Astrocyte (in vitro differentiated cells and primary cell): ENCODE measurements around the gene FAM234B. TPM values are rescaled to one million over a fixed set of nuclear protein-coding genes. Genes with fewer than 3 reads are reported as not detected.
"Not testable (repeated sequence)": the region's sequence is repeated elsewhere in the genome, so short reads cannot be mapped to it uniquely, and the experiment has no call there.

Source experiments
- DNase-seq: peaks from one replicate; pipeline ENCODE4 v3.0.0-alpha.2; 2010; ENCODE audit warnings: low read depth
- FAIRE-seq: peaks from 2 replicates; lab custom pipeline; 2011; peaks lifted over from hg19 to GRCh38; lab: Jason Lieb, UNC
- H2AFZ ChIP-seq: 2 replicates; pipeline ENCODE4 v1.6.0; 2012; ENCODE audit warnings: low read depth, low read length, inconsistent platforms
- H3K27ac ChIP-seq: 2 replicates; pipeline ENCODE4 v1.5.1; 2011; ENCODE audit warnings: low read depth, low read length, inconsistent platforms
- H3K27me3 ChIP-seq: 2 replicates; pipeline ENCODE4 v1.6.0; 2011; ENCODE audit warnings: low read length, inconsistent platforms; ENCODE audit not compliant: insufficient read depth
- H3K36me3 ChIP-seq: 2 replicates; pipeline ENCODE4 v1.5.1; 2011; ENCODE audit warnings: low read length, inconsistent platforms; ENCODE audit not compliant: insufficient read depth
- H3K4me1 ChIP-seq: 2 replicates; pipeline ENCODE4 v1.5.1; 2011; ENCODE audit warnings: low read length, inconsistent platforms; ENCODE audit not compliant: insufficient read depth
- H3K4me2 ChIP-seq: 2 replicates; pipeline ENCODE4 v1.6.0; 2012; ENCODE audit warnings: low read length, inconsistent platforms
- H3K4me3 ChIP-seq: 2 replicates; pipeline ENCODE4 v1.5.1; 2011; ENCODE audit warnings: low read depth, mild to moderate bottlenecking, low read length, inconsistent platforms; ENCODE audit not compliant: insufficient read depth
- H3K79me2 ChIP-seq: 2 replicates; pipeline ENCODE4 v1.6.0; 2012; ENCODE audit warnings: mild to moderate bottlenecking, low read length, inconsistent platforms; ENCODE audit not compliant: insufficient read depth
- H3K9ac ChIP-seq: 2 replicates; pipeline ENCODE4 v1.6.0; 2012; ENCODE audit warnings: mild to moderate bottlenecking, low read length, inconsistent platforms
- H3K9me3 ChIP-seq: 2 replicates; pipeline ENCODE4 v1.5.1; 2012; ENCODE audit warnings: low read depth, mild to moderate bottlenecking, low read length, inconsistent platforms; ENCODE audit not compliant: insufficient read depth
- H4K20me1 ChIP-seq: 2 replicates; pipeline ENCODE4 v1.6.0; 2012; ENCODE audit warnings: low read length, inconsistent platforms; ENCODE audit not compliant: insufficient read depth
- H3K27ac Mint-ChIP-seq: one replicate; pipeline ENCODE4 v1.8.0; 2021; ENCODE audit warnings: mild to moderate bottlenecking, mixed read lengths; ENCODE audit not compliant: unreplicated experiment
- H3K27me3 Mint-ChIP-seq: one replicate; pipeline ENCODE4 v1.8.0; 2021; ENCODE audit warnings: low read depth, mixed read lengths; ENCODE audit not compliant: unreplicated experiment
- H3K36me3 Mint-ChIP-seq: one replicate; pipeline ENCODE4 v1.8.0; 2021; ENCODE audit warnings: low read depth, mixed read lengths; ENCODE audit not compliant: unreplicated experiment
- H3K4me1 Mint-ChIP-seq: one replicate; pipeline ENCODE4 v1.8.0; 2021; ENCODE audit warnings: low read depth, mixed read lengths; ENCODE audit not compliant: unreplicated experiment
- H3K4me3 Mint-ChIP-seq: one replicate; pipeline ENCODE4 v1.8.0; 2021; ENCODE audit warnings: mild to moderate bottlenecking, moderate library complexity, mixed read lengths; ENCODE audit not compliant: unreplicated experiment
- H3K9me3 Mint-ChIP-seq: one replicate; pipeline ENCODE4 v1.8.0; 2021; ENCODE audit warnings: mild to moderate bottlenecking, mixed read lengths; ENCODE audit not compliant: unreplicated experiment
- EZH2 ChIP-seq: IDR thresholded peaks from 2 replicates; pipeline ENCODE4 v1.6.1; 2012; ENCODE audit warnings: mild to moderate bottlenecking, low read length, inconsistent platforms; ENCODE audit not compliant: insufficient read depth
- total RNA-seq: library from RNA; stranded (reverse); gene quantifications from 2 replicates; pipeline ENCODE4 v1.2.1, GENCODE V29; 2021
- TF ChIP-seq, protein P1 (sequence below): IDR thresholded peaks from 2 replicates; pipeline ENCODE4 v1.5.1; 2011; ENCODE audit warnings: low read depth, mild to moderate bottlenecking, inconsistent platforms, low read length, moderate library complexity; ENCODE audit not compliant: insufficient read depth

FAM234B gene
- total RNA-seq, 1 donor from 2014 or later = 6.2 TPM

DNA sequence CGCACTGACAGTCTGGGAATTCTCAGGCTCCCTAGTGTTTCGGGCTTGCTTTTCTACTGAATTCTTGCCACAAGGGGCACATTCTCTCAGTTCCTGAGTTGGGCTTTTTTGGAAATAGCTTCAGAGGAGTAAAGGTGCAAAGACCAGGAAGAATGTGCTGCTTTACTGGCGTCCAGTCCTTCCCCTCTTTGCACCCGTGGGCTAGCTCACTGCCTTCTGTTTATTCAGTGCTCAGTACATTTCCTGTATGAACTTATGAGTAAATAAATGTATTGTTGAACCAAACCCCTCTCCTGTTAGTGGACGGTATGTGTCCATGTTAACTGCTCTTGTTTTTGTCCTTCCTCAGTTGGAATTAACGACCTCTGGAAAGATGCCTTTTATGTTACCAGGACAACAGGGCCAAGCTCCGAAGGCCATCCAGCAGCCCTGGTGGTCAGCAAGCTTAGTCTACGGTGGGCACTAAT is 35.3 kb downstream of the FAM234B start:
- H3K9me3 ChIP-seq = no peaks in the 10 kb centered on the region
- no peaks in the 10 kb centered on the region for H3K4me1 ChIP-seq
- no peaks in the 10 kb centered on the region for H3K36me3 ChIP-seq
- no peaks in the 10 kb centered on the region for H3K79me2 ChIP-seq
- H4K20me1 ChIP-seq = no peaks in the 10 kb centered on the region
- H2AFZ ChIP-seq = no peak overlapping the region
- no peak for FAIRE-seq
- no peak for TF ChIP-seq EZH2
- TF ChIP-seq, protein P1, sequence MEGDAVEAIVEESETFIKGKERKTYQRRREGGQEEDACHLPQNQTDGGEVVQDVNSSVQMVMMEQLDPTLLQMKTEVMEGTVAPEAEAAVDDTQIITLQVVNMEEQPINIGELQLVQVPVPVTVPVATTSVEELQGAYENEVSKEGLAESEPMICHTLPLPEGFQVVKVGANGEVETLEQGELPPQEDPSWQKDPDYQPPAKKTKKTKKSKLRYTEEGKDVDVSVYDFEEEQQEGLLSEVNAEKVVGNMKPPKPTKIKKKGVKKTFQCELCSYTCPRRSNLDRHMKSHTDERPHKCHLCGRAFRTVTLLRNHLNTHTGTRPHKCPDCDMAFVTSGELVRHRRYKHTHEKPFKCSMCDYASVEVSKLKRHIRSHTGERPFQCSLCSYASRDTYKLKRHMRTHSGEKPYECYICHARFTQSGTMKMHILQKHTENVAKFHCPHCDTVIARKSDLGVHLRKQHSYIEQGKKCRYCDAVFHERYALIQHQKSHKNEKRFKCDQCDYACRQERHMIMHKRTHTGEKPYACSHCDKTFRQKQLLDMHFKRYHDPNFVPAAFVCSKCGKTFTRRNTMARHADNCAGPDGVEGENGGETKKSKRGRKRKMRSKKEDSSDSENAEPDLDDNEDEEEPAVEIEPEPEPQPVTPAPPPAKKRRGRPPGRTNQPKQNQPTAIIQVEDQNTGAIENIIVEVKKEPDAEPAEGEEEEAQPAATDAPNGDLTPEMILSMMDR = no peak
- H3K9ac ChIP-seq = no peak overlapping the region
- no peak overlapping the region for H3K27ac ChIP-seq
- H3K36me3 Mint-ChIP-seq = peaks cover 16% of the 10 kb centered on the region
- H3K9me3 Mint-ChIP-seq = peaks cover 5% of the 10 kb centered on the region
- no peak overlapping the region for H3K4me3 Mint-ChIP-seq
- H3K27me3 ChIP-seq = no peaks in the 10 kb centered on the region
- no peak overlapping the region for H3K4me2 ChIP-seq
- DNase-seq = no peak
- peaks cover 7% of the 10 kb centered on the region for H3K4me1 Mint-ChIP-seq
- no peak overlapping the region for H3K27ac Mint-ChIP-seq
- H3K27me3 Mint-ChIP-seq = no peaks in the 10 kb centered on the region
- H3K4me3 ChIP-seq = no peak overlapping the region

GRCh38 chr12:13080266-13080665 is 36.1 kb downstream of the FAM234B start:
- peaks cover 3% of the 10 kb centered on the region for H3K4me1 Mint-ChIP-seq
- Histone ChIP-seq H3K4me2 (no peak overlapping the region), H3K27me3 (no peaks in the 10 kb centered on the region), H4K20me1 (no peaks in the 10 kb centered on the region), H3K36me3 (no peaks in the 10 kb centered on the region), H3K9ac (no peak overlapping the region), H3K9me3 (no peaks in the 10 kb centered on the region), H2AFZ (no peak overlapping the region), H3K27ac (no peak overlapping the region), H3K4me3 (no peak overlapping the region), H3K79me2 (no peaks in the 10 kb centered on the region), H3K4me1 (no peaks in the 10 kb centered on the region)
- H3K36me3 Mint-ChIP-seq = peaks cover 16% of the 10 kb centered on the region
- H3K9me3 Mint-ChIP-seq = peaks cover 5% of the 10 kb centered on the region
- no peak overlapping the region for H3K4me3 Mint-ChIP-seq
- H3K27me3 Mint-ChIP-seq = no peaks in the 10 kb centered on the region
- no peak for TF ChIP-seq EZH2
- TF ChIP-seq, protein P1 = no peak
- DNase-seq = no peak
- no peak for FAIRE-seq
- H3K27ac Mint-ChIP-seq = no peak overlapping the region

- no peaks in the 10 kb centered on the region for H3K27me3 ChIP-seq
- H3K9ac ChIP-seq = no peak overlapping the region
- peaks cover 8% of the 10 kb centered on the region for H3K4me1 Mint-ChIP-seq
- no peak overlapping the region for H2AFZ ChIP-seq
- no peak overlapping the region for H3K27ac Mint-ChIP-seq
- H3K36me3 ChIP-seq = no peaks in the 10 kb centered on the region
- H3K9me3 ChIP-seq = no peaks in the 10 kb centered on the region
- no peak for TF ChIP-seq EZH2
- TF ChIP-seq, protein P1 = no peak
- H3K27me3 Mint-ChIP-seq = peaks cover 3% of the 10 kb centered on the region
- H3K4me3 Mint-ChIP-seq = no peak overlapping the region
- no peak for DNase-seq
- H3K27ac ChIP-seq = no peak overlapping the region
- H3K36me3 Mint-ChIP-seq = peaks cover 16% of the 10 kb centered on the region
- no peaks in the 10 kb centered on the region for H3K4me1 ChIP-seq
- no peaks in the 10 kb centered on the region for H4K20me1 ChIP-seq
- FAIRE-seq = no peak
- H3K9me3 Mint-ChIP-seq = peaks cover 5% of the 10 kb centered on the region
- no peak overlapping the region for H3K4me3 ChIP-seq
- H3K4me2 ChIP-seq = no peak overlapping the region
- no peaks in the 10 kb centered on the region for H3K79me2 ChIP-seq
These were observed 38.7 kb downstream of the FAM234B start for GRCh38 chr12:13082861-13083260.

DNA sequence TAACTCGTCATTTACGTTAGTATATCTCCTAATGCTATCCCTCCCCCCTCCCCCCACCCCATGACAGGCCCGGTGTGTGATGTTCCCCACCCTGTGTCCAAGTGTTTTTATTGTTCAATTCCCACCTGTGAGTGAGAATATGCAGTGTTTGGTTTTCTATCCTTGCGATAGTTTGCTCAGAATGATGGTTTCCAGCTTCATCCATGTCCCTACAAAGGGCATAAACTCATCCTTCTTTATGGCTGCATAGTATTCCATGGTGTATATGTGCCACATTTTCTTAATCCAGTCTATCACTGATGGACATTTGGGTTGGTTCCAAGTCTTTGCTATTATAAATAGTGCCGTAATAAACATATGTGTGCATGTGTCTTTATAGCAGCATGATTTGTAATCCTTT is 39.5 kb downstream of the FAM234B start:
- H3K27ac Mint-ChIP-seq, H2AFZ ChIP-seq: not testable (repeated sequence)
- H3K36me3 Mint-ChIP-seq = peaks cover 16% of the 10 kb centered on the region

More for the DNA sequence above, 39.5 kb downstream of the FAM234B start:
- H3K4me1 ChIP-seq, H3K4me3 ChIP-seq, H3K9me3 Mint-ChIP-seq, H3K9ac ChIP-seq, H3K79me2 ChIP-seq, FAIRE-seq, H3K4me2 ChIP-seq, H3K27me3 ChIP-seq, H4K20me1 ChIP-seq, H3K4me3 Mint-ChIP-seq, H3K27me3 Mint-ChIP-seq, DNase-seq, H3K27ac ChIP-seq, H3K4me1 Mint-ChIP-seq, H3K9me3 ChIP-seq, H3K36me3 ChIP-seq: not testable (repeated sequence)
